ENCODE measurements around the gene HDAC4. TPM values are rescaled to one million over a fixed set of nuclear protein-coding genes. Genes with fewer than 3 reads are reported as not detected.

The HDAC4 gene
- total RNA-seq, 4 donors from 2014 or later = 12.9 to 91.6 (median 39.8) TPM

GRCh38 chr2:239189711-239190131 is 211.1 kb downstream of the HDAC4 start:
- peaks cover 12 to 13% of the 10 kb centered on the region in 2 donors for H3K36me3 ChIP-seq
- no peak for DNase-seq
- no peaks in the 10 kb centered on the region for H3K27me3 ChIP-seq
- intact Hi-C loops (cut with DNase I) = no loop called here
- WGBS, 2 donors = 95 to 100% methylated on average over 6 to 21 of the region's 23 CpGs
- no peak overlapping the region for H3K4me3 ChIP-seq (replicated peaks in 1 of 3)
- H3K9me3 ChIP-seq = no peaks in the 10 kb centered on the region
- H3K4me1 ChIP-seq = peaks cover 0 to 8% of the 10 kb centered on the region in 2 donors
- H3K27ac ChIP-seq = no peak overlapping the region
- no peak for TF ChIP-seq POLR2A (IDR thresholded peaks at IDR 0.05)
- TF ChIP-seq CTCF (IDR thresholded peaks at IDR 0.05) = no peak

GRCh38 chr2:239188536-239188935 is 212.3 kb downstream of the HDAC4 start:
- DNase-seq = no peak
- intact Hi-C loops (cut with DNase I) = no loop called here
- Histone ChIP-seq H3K27ac (no peak overlapping the region), H3K4me1 (peaks cover 0 to 3% of the 10 kb centered on the region in 2 donors), H3K36me3 (peaks cover 12 to 13% of the 10 kb centered on the region in 2 donors), H3K4me3 (replicated peaks in 1 of 3) (no peak overlapping the region), H3K27me3 (no peaks in the 10 kb centered on the region), H3K9me3 (no peaks in the 10 kb centered on the region)
- WGBS, 2 donors = 92 to 98% methylated on average over 9 to 11 of the region's 12 CpGs
- TF ChIP-seq POLR2A (IDR thresholded peaks at IDR 0.05) (no peak), CTCF (IDR thresholded peaks at IDR 0.05) (no peak)

GRCh38 chr2:239187464-239188253 is 213.2 kb downstream of the HDAC4 start:
- no peaks in the 10 kb centered on the region for H3K27me3 ChIP-seq
- DNase-seq = no peak
- TF ChIP-seq POLR2A (IDR thresholded peaks at IDR 0.05) (no peak), CTCF (IDR thresholded peaks at IDR 0.05) (no peak)
- no peaks in the 10 kb centered on the region for H3K4me1 ChIP-seq
- 91 to 94% methylated on average over 13 to 14 of the region's 15 CpGs for WGBS, 2 donors
- no peaks in the 10 kb centered on the region for H3K9me3 ChIP-seq
- H3K4me3 ChIP-seq (replicated peaks in 1 of 3) = no peak overlapping the region
- H3K27ac ChIP-seq = no peak overlapping the region
- intact Hi-C loops (cut with DNase I) = no loop called here
- peaks cover 12 to 13% of the 10 kb centered on the region in 2 donors for H3K36me3 ChIP-seq

GRCh38 chr2:239186516-239187357 is 214.1 kb downstream of the HDAC4 start:
- 93 to 96% methylated on average over 20 of the region's 20 CpGs for WGBS, 2 donors
- peak in 1 of 2 donors; percentile 1 for DNase-seq
- no peaks in the 10 kb centered on the region for H3K9me3 ChIP-seq
- H3K27me3 ChIP-seq = no peaks in the 10 kb centered on the region
- no peak overlapping the region for H3K4me3 ChIP-seq (replicated peaks in 1 of 3)
- no peak overlapping the region for H3K27ac ChIP-seq
- no peaks in the 10 kb centered on the region for H3K4me1 ChIP-seq
- intact Hi-C loops (cut with DNase I) = no loop called here
- peaks cover 12 to 13% of the 10 kb centered on the region in 2 donors for H3K36me3 ChIP-seq
- TF ChIP-seq POLR2A (IDR thresholded peaks at IDR 0.05) (no peak), CTCF (IDR thresholded peaks at IDR 0.05) (no peak)
